Aorta (tissue), 5 donors: Measurements from ENCODE around the gene UNC93A. TPM values are rescaled to one million over a fixed set of nuclear protein-coding genes. Genes with fewer than 3 reads are reported as not detected.
"Not testable (repeated sequence)": the region's sequence is repeated elsewhere in the genome, so short reads cannot be mapped to it uniquely, and the experiment has no call there.

Source experiments
- ATAC-seq: fragments of 200-7000 bp; cut with Tn5 transposase; one replicate; pipeline ENCODE4 v1.9.1; 2022; ENCODE audit warnings: moderate library complexity; ENCODE audit not compliant: low FRiP score
- DNase-seq, 2 donors: peaks; one replicate each; pipeline ENCODE4 v3.0.0-alpha.2; 2020
- H3K27ac ChIP-seq, 2 donors: one replicate each; pipeline ENCODE4 v1.5.1; 2013; ENCODE audit warnings: low read length in 2 of 2, mild to moderate bottlenecking in 2 of 2, moderate library complexity in 2 of 2, control low read depth in 1 of 2, inconsistent platforms in 1 of 2, low read depth in 1 of 2
- H3K27me3 ChIP-seq, 2 donors: one replicate each; pipeline ENCODE4 v1.6.1; 2013; ENCODE audit warnings: control low read depth in 1 of 2, low read length in 1 of 2, mild to moderate bottlenecking in 1 of 2, moderate library complexity in 1 of 2; ENCODE audit not compliant: insufficient read depth in 2 of 2, control insufficient read depth in 1 of 2
- H3K36me3 ChIP-seq, 2 donors: one replicate each; pipeline ENCODE4 v1.6.1; 2013; ENCODE audit warnings: control low read depth in 1 of 2, low read length in 1 of 2, mild to moderate bottlenecking in 1 of 2; ENCODE audit not compliant: insufficient read depth in 2 of 2, control insufficient read depth in 1 of 2
- H3K4me1 ChIP-seq, 2 donors: one replicate each; pipeline ENCODE4 v1.6.1; 2013; ENCODE audit warnings: low read length in 2 of 2, control low read depth in 1 of 2, mild to moderate bottlenecking in 1 of 2, moderate library complexity in 1 of 2; ENCODE audit not compliant: insufficient read depth in 2 of 2, control insufficient read depth in 1 of 2
- H3K4me3 ChIP-seq, 2 donors: one replicate each; pipeline ENCODE4 v1.5.1; 2013; ENCODE audit warnings: low read length in 2 of 2, control low read depth in 1 of 2, mild to moderate bottlenecking in 1 of 2
- H3K9me3 ChIP-seq: one replicate; pipeline ENCODE4 v1.6.1; 2013; ENCODE audit warnings: mild to moderate bottlenecking, low read length; ENCODE audit not compliant: control insufficient read depth
- WGBS, 2 donors: extraction: QIAGEN DNeasy Blood & Tissue Kit; methylation state at CpG; one replicate each; pipeline ENCODE4 v1.1.7; 2013; 5-methylcytosine and 5-hydroxymethylcytosine counted together
- intact Hi-C, 2 donors: fragments of 100-400 bp; cut with DNase I; formaldehyde crosslinking; loops; one replicate each; pipeline versions ENCODE4 v1.14.2 to v1.15.0; 2022
- polyA plus RNA-seq, 2 donors: library from polyadenylated mRNA; stranded (reverse); fragments of 200-250 nt; gene quantifications; one replicate each; pipeline ENCODE4 v1.2.3, GENCODE V29; 2013
- total RNA-seq, 2 donors: library from RNA; stranded (reverse); fragmentation: NEBNext Ultra II Directional; extraction: Animal tissue kit (Norgen Biotek cat#: 25700); gene quantifications; one replicate each; pipeline ENCODE4 v1.2.1, GENCODE V29; 2021
- donor health status: healthy with polysubstance abuse.
- donor health status: Bipolar disorder and iron deficiency.
- donor health status: DM: no; HTN: no; CAD: no.
- donor health status: DM: no; HTN: no; CAD: no.
- donor health status: DM: yes; HTN: yes; CAD: no.

The UNC93A gene
- total and polyA plus RNA-seq, 4 donors = not detected

DNA sequence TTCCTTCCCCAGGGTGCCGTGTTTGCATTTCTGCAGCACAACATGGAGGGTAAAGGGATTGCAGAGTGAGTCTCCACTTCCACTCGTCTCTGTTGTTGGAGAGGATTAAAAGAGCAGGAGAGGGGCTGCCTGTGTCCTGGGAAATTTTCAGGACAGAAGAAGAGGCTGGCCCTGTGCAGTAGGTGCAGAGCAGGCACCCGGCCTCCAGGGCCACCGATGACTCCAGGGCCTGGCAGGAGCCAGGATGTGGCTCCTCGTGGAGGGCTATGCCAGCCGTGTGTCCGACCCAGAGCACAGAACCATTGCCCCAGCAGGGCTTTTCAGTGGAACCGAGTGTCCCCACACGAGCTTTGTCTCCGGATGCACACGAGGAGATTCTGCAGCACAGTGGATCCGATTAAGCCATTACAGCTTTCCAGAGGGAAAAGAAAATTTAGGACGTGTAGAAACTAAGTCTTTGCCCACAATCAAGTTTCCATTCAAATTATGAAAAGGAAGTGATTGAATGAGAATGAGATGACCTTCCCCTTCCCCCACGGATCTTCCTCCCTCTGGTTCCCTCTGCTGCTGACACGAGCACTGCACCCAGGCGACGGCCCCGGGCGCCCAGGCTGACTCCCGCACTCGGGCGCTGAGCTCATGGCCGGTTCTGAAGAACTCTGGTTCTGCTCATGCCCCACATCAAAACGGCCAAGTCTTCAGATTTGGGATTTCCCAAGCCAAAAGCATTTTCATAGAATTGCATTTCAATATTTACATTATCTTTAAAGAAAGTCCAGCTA is 43.1 kb upstream of the UNC93A start:
- intact Hi-C loops = no loop called here

DNA sequence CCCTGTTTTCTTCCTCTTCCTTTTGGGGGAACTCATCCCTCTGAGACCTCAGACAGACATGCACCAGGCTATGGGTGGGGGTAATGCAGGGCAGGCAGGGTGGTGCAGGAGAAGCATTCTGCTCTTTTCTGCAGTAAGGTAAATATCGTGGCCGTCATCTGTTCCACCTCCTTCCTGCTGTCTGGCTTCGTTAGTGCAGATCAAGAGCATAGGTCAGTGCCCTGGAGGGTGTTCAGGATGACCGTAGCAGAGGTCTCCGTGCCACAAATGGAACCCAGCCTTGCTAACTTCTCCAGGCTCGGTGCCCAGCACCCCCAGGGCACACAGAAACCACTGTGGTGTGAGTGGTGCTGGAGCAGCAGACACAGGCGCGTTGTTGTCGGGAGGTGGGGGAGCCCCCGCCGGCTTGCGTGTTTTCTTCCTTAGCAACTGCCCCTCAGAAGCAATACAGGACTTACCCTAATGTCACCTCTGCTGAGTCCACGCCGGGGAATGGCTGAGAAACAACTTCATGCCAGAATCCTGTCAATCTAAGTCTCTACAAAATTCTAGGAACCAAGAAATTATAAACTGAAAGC is 42.1 kb upstream of the UNC93A start:
- H3K27me3 ChIP-seq, ATAC-seq, H3K4me1 ChIP-seq, H3K27ac ChIP-seq, H3K4me3 ChIP-seq, H3K9me3 ChIP-seq, intact Hi-C loops, DNase-seq, H3K36me3 ChIP-seq: not testable (repeated sequence)
- WGBS, 2 donors = 80 to 85% methylated on average over 14 of the region's 14 CpGs

More for the DNA sequence above, 43.1 kb upstream of the UNC93A start:
- no peak overlapping the region for H3K4me3 ChIP-seq
- H3K9me3 ChIP-seq = no peaks in the 10 kb centered on the region
- 71% methylated on average over 24 of the region's 24 CpGs for WGBS, 2 donors
- no peak overlapping the region for H3K27ac ChIP-seq
- no peaks in the 10 kb centered on the region for H3K4me1 ChIP-seq
- DNase-seq (no peak), ATAC-seq (no peak)
- no peaks in the 10 kb centered on the region for H3K27me3 ChIP-seq
- H3K36me3 ChIP-seq = no peaks in the 10 kb centered on the region

DNA sequence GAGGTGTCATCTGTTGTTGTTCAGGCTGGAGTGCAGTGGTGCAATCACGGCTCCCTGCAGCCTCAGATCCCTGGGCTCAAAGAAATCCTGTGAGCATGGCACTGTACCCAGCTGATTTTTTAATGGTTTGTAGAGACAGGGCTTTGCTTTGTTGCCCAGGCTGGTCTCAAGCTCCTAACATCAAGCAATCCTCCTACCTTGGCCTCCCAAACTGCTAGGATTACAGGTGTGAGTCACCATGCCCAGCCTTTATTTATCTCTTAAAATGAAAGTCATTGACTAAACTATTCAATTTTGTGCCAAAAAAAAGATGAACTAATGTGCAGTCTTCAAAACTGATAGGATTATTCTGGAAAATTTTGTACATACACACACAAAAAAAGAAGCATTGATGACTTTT is 38.8 kb upstream of the UNC93A start:
- intact Hi-C loops = no loop called here
- 87% methylated on average over 1 of the region's 1 CpG for WGBS, 2 donors
- ATAC-seq = no peak

DNA sequence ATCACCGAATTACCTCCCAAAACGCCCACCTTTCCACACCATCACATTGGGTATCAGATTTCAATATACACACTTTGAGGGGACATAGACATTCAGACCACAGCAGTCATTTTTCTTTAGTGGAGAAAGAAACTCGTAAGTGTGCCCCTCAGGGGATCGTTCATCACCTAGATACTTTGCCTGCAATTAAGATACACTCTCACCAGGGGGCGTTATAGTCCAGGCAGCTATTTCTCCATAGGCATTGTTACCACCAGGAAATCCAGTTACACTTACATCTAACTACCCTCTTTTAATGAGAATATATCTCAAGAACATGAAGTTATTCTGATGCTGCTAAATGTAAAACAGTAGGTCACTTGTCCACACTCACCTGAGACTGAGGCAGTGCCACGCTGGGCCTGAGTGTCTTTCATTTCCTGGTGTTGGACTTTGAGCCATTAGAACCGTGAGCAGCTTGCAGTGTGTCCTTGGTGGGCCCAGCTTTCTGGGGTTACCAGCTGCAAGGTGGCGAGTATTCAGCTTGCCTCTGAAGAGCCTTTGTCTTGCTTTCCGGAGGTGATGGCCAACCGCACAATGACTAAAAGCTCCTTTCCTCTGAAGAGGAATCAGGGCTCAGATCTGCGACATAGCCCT is 35.1 kb upstream of the UNC93A start:
- Histone ChIP-seq H3K4me1 (no peaks in the 10 kb centered on the region), H3K27ac (no peak overlapping the region), H3K36me3 (no peaks in the 10 kb centered on the region), H3K4me3 (no peak overlapping the region), H3K27me3 (peaks cover 0 to 1% of the 10 kb centered on the region in 2 donors), H3K9me3 (peaks cover 1% of the 10 kb centered on the region)
- DNase-seq = no peak
- intact Hi-C loops = no loop called here
- WGBS, 2 donors = 86% methylated on average over 11 of the region's 11 CpGs
- ATAC-seq = no peak

More for the DNA sequence above, 38.8 kb upstream of the UNC93A start:
- Histone ChIP-seq H3K27ac (no peak overlapping the region), H3K4me1 (no peaks in the 10 kb centered on the region), H3K9me3 (peaks cover 1% of the 10 kb centered on the region), H3K27me3 (peaks cover 0 to 1% of the 10 kb centered on the region in 2 donors), H3K4me3 (no peak overlapping the region), H3K36me3 (no peaks in the 10 kb centered on the region)
- no peak for DNase-seq

DNA sequence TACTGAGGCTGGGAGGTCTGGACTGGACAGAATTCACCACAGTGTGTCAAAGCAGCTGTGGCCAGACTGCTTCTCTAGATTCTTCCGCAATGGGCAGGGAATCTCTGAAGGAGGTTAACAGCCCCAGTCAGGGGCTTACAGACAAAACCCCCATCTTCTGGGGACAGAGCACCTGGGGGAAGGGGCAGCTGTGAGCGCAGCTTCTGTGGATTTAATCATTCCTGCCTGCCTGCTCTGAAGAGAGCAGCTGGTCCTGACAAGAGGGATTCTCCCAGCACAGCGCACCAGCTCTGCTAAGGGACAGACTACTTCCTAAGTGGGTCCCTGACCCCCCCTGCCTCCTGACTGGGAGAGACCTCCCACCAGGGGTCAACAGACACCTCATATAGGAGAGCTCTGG is 32.5 kb upstream of the UNC93A start:
- H3K4me1 ChIP-seq = no peaks in the 10 kb centered on the region
- no peak overlapping the region for H3K27ac ChIP-seq
- 89 to 91% methylated on average over 3 of the region's 3 CpGs for WGBS, 2 donors
- intact Hi-C loops = no loop called here
- H3K36me3 ChIP-seq = no peaks in the 10 kb centered on the region
- ATAC-seq (no peak), DNase-seq (peak in 1 of 2 donors; percentile 63)
- peaks cover 1% of the 10 kb centered on the region for H3K9me3 ChIP-seq
- no peak overlapping the region for H3K4me3 ChIP-seq
- peaks cover 0 to 1% of the 10 kb centered on the region in 2 donors for H3K27me3 ChIP-seq

DNA sequence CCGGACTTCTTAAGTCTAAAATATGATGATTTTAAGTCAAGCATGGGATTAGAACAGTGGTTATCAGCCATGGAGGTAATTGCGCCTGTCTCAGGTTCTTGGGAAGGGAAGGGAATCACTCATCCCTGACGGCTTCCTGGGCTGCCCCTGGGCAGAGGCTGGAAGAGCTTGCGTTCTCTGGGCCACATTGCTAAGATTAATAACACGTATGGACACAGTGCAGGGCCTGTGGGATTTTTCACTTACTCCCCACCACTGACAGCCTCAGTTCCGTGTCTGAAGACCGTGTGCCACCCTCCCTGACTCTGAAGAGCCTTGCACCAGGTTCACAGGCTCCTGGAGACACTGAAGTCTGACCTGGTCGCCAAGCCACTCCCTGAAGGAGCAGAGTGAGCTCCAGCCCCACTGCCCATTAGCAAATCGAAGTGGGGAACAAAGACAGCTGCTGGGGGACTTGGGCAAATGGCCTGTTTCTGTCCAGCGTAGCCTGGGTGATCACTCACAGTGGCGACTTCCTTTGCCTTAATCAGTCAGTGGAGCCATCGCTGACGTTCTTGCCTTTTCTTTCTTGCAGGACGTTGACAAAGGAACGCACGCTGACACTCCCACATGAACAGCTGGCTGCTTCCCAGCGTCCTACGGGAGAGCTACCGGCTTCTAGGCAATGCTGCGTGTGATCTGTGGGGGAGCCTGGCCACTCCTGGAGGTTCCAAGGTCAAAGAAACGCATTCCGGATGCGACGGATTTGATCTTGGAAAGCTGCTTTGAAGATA is 24.9 kb upstream of the UNC93A start:
- intact Hi-C loops, H3K36me3 ChIP-seq, H3K4me3 ChIP-seq, H3K9me3 ChIP-seq, DNase-seq, ATAC-seq, H3K4me1 ChIP-seq, H3K27ac ChIP-seq, H3K27me3 ChIP-seq: not testable (repeated sequence)
- 16 to 22% methylated on average over 15 to 19 of the region's 24 CpGs for WGBS, 2 donors

DNA sequence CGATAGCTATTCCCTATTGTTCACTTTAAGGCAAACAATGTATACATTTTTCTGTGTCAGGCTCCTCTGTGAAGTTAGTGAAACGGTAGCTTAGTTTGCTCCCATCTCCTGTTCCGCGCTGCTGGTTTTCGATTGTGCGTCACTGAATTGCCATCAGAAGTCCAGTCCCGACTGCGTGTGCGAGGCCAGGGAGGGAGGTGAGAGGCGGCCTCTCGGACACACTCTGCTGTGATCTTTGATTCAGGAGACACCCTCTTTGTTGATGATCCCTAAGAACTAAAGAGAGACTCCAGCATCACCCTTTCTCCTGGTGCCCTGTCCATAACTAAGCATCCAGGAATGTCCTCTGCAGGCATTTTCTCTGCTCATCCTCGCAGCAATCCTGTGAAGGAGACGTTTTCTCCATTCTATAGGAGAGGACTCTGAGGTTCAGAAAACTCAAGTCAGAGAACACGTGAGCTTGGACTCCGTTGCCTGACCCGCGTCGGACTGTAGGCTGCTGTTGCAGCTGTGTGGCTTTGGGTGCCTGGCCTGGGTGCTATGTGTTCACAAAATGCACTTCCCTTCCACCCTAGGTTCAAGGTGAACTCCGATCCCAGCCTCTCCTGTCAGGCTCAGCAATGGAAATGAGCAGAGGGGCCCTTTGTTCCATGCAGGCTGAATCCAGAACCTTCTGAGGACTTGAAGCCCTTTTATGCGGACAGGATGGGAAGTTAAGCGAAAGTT is 24.1 kb upstream of the UNC93A start:
- 67 to 80% methylated on average over 20 of the region's 21 CpGs for WGBS, 2 donors
- DNase-seq (peak in 1 of 2 donors; percentile 43), ATAC-seq (no peak)
- Histone ChIP-seq H3K4me3 (no peak overlapping the region), H3K9me3 (no peaks in the 10 kb centered on the region), H3K27ac (no peak overlapping the region), H3K27me3 (no peaks in the 10 kb centered on the region), H3K4me1 (no peaks in the 10 kb centered on the region), H3K36me3 (no peaks in the 10 kb centered on the region)
- intact Hi-C loops = no loop called here

DNA sequence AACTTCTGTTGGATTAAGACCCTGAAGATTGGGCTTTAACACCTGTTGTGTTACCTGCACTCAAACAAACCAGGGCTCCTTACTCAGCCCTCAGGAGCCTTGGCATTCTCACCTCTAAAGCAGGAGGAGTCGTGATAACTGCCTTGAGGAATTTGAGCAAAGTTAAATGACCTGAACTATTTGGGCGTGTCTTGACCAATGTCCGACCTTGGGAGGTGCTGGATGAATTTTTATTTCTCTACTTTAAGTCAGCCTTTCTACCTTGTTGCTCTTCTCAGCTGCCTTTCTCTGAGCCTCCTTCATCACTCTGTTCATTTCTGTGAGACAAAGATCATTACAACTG is 23.6 kb upstream of the UNC93A start:
- H3K9me3 ChIP-seq, H3K4me3 ChIP-seq, H3K4me1 ChIP-seq, DNase-seq, intact Hi-C loops, H3K36me3 ChIP-seq, H3K27ac ChIP-seq, H3K27me3 ChIP-seq, ATAC-seq: not testable (repeated sequence)
- 83 to 89% methylated on average over 3 of the region's 3 CpGs for WGBS, 2 donors
